ENCODE results near the gene GSDMA.
"Not testable (repeated sequence)": the region's sequence is repeated elsewhere in the genome, so short reads cannot be mapped to it uniquely, and the experiment has no call there.

The GSDMA gene

DNA sequence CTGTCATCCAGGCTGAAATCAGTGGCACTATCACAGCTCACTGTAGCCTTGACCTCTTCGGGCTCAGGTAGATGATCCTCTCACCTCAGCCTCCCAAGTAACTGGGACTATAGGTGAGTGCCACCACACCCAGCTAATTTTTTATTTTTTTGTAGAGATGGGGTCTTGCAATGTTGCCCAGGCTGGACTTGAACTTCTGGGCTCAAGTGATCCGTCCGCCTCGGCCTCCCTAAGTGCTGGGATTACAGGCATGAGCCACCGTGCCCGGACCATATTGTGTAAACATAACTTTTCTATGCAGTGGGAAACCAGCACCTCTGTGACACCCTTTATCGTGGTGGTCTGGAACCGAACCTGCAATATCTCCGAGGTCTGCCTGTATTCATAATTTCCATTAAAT lies 41.3 kb downstream of the GSDMA start:
- Histone ChIP-seq H3K9ac (no peak overlapping the region), H3K36me3 (ENCODE audit: control insufficient read depth, insufficient read depth, low read length) (no peaks in the 10 kb centered on the region), H3K4me1 (no peaks in the 10 kb centered on the region), H2AFZ (no peak overlapping the region), H3K9me3 (ENCODE audit: control insufficient read depth, low read length) (no peaks in the 10 kb centered on the region), H3K27ac (no peak overlapping the region), H3K27me3 (ENCODE audit: control insufficient read depth, insufficient read depth, low read length) (no peaks in the 10 kb centered on the region), H3K4me3 (ENCODE audit: low read depth, low read length) (no peak overlapping the region), H3K79me2 (no peaks in the 10 kb centered on the region), H3K4me2 (ENCODE audit: low read length) (no peak overlapping the region)
- TF ChIP-seq, protein P1, sequence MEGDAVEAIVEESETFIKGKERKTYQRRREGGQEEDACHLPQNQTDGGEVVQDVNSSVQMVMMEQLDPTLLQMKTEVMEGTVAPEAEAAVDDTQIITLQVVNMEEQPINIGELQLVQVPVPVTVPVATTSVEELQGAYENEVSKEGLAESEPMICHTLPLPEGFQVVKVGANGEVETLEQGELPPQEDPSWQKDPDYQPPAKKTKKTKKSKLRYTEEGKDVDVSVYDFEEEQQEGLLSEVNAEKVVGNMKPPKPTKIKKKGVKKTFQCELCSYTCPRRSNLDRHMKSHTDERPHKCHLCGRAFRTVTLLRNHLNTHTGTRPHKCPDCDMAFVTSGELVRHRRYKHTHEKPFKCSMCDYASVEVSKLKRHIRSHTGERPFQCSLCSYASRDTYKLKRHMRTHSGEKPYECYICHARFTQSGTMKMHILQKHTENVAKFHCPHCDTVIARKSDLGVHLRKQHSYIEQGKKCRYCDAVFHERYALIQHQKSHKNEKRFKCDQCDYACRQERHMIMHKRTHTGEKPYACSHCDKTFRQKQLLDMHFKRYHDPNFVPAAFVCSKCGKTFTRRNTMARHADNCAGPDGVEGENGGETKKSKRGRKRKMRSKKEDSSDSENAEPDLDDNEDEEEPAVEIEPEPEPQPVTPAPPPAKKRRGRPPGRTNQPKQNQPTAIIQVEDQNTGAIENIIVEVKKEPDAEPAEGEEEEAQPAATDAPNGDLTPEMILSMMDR (IDR thresholded peaks at IDR 0.05): no peak

DNA sequence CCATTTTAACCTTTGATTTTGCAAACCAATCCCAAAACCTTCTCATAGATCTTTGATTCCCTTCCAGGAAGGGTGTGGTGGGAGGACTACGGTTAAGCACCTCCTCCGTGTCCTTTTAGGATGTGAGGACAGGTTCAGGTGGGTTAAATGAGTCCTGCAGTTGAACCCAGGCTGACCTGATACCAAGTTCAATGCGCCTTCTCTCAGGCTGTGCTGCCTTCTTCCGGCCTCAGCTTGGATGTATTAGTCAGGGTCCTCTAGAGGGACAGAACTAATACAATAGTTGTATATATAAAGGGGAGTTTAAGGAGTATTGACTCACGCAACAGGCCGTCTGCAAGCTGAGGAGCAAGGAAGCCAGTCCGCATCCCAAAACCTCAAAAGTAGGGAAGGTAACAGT lies 41.9 kb downstream of the GSDMA start:
- H3K36me3 ChIP-seq (ENCODE audit: control insufficient read depth, insufficient read depth, low read length): no peaks in the 10 kb centered on the region
- TF ChIP-seq, protein P1 (IDR thresholded peaks at IDR 0.05): no peak
- H2AFZ ChIP-seq: no peak overlapping the region
- H3K27me3 ChIP-seq (ENCODE audit: control insufficient read depth, insufficient read depth, low read length): no peaks in the 10 kb centered on the region
- no peak overlapping the region for H3K4me2 ChIP-seq (ENCODE audit: low read length)
- H3K4me3 ChIP-seq (ENCODE audit: low read depth, low read length): no peak overlapping the region
- no peaks in the 10 kb centered on the region for H3K9me3 ChIP-seq (ENCODE audit: control insufficient read depth, low read length)
- H3K9ac ChIP-seq: no peak overlapping the region
- no peaks in the 10 kb centered on the region for H3K4me1 ChIP-seq
- no peaks in the 10 kb centered on the region for H3K79me2 ChIP-seq
- no peak overlapping the region for H3K27ac ChIP-seq

DNA sequence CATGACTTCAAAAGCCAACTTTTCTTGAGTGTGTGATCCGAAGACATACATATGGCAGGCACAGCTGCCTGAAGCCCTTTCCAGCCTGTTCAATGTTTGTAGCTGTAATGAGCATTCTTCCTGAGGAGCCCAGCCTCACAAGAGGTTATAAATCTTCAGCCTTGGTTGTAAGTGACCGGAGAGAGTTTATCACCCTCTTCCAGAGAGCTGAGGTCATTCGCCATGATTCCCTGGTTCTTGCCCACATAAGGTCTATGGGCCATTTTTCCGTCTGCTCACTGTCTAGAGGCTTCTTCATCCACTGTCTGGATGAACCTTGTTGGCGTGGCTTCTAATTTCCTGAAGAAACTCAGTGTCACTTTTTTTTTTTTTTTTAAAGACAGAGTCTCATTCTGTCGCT lies 42.7 kb downstream of the GSDMA start:
- Histone ChIP-seq H3K27ac (no peak overlapping the region), H3K9ac (no peak overlapping the region), H3K79me2 (no peaks in the 10 kb centered on the region), H3K36me3 (ENCODE audit: control insufficient read depth, insufficient read depth, low read length) (no peaks in the 10 kb centered on the region), H3K4me1 (no peaks in the 10 kb centered on the region), H3K4me2 (ENCODE audit: low read length) (no peak overlapping the region), H3K27me3 (ENCODE audit: control insufficient read depth, insufficient read depth, low read length) (no peaks in the 10 kb centered on the region), H3K4me3 (ENCODE audit: low read depth, low read length) (no peak overlapping the region), H3K9me3 (ENCODE audit: control insufficient read depth, low read length) (no peaks in the 10 kb centered on the region), H2AFZ (no peak overlapping the region)
- TF ChIP-seq, protein P1 (IDR thresholded peaks at IDR 0.05): no peak

DNA sequence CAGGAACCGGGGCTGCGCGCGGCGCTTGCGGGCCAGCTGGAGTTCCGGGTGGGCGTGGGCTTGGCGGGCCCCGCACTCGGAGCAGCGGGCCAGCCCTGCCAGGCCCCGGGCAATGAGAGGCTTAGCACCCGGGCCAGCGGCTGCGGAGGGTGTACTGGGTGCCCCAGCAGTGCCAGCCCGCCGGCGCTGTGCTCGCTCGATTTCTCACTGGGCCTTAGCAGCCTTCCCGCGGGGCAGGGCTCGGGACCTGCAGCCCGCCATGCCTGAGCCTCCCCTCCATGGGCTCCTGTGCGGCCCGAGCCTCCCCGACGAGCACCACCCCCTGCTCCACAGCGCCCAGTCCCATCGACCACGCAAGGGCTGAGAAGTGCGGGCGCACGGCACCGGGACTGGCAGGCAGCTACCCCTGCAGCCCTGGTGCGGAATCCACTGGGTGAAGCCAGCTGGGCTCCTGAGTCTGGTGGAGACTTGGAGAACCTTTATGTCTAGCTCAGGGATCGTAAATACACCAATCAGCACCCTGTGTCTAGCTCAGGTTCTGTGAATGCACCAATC lies 48.2 kb downstream of the GSDMA start:
- H3K27me3 ChIP-seq (ENCODE audit: control insufficient read depth, insufficient read depth, low read length); H3K79me2 ChIP-seq; H3K4me2 ChIP-seq (ENCODE audit: low read length); H3K27ac ChIP-seq; H3K9me3 ChIP-seq (ENCODE audit: control insufficient read depth, low read length); H3K4me3 ChIP-seq (ENCODE audit: low read depth, low read length); H3K36me3 ChIP-seq (ENCODE audit: control insufficient read depth, insufficient read depth, low read length); H2AFZ ChIP-seq; H3K9ac ChIP-seq; H3K4me1 ChIP-seq: not testable (repeated sequence)

DNA sequence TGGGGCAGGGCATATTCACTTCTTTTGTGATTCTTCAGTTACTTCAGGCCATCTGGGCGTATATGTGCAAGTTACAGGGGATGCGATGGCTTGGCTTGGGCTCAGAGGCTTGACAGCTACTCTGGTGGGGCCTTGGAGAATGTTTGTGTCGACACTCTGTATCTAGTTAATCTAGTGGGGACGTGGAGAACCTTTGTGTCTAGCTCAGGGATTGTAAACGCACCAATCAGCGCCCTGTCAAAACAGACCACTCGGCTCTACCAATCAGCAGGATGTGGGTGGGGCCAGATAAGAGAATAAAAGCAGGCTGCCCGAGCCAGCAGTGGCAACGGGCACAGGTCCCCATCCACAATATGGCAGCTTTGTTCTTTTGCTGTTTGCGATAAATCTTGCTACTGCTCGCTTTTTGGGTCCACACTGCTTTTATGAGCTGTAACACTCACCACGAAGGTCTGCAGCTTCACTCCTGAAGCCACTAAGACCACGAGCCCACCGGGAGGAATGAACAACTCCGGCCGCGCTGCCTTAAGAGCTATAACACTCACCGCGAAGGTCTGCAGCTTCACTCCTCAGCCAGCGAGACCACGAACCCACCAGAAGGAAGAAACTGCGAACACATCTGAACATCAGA lies 49.3 kb downstream of the GSDMA start:
- H2AFZ ChIP-seq; H3K27ac ChIP-seq; H3K9ac ChIP-seq; H3K9me3 ChIP-seq (ENCODE audit: control insufficient read depth, low read length); H3K79me2 ChIP-seq; H3K36me3 ChIP-seq (ENCODE audit: control insufficient read depth, insufficient read depth, low read length); H3K4me2 ChIP-seq (ENCODE audit: low read length); H3K4me3 ChIP-seq (ENCODE audit: low read depth, low read length); H3K27me3 ChIP-seq (ENCODE audit: control insufficient read depth, insufficient read depth, low read length); H3K4me1 ChIP-seq: not testable (repeated sequence)

Data from parathyroid adenoma (tissue), 2 donors.